Measurements from ENCODE around the gene REV3L. TPM values are rescaled to one million over a fixed set of nuclear protein-coding genes. Genes with fewer than 3 reads are reported as not detected.
"Not testable (repeated sequence)": the region's sequence is repeated elsewhere in the genome, so short reads cannot be mapped to it uniquely, and the experiment has no call there.

The REV3L gene
- total RNA-seq, 1 experiment from 2014 or later = 12.1 TPM

GRCh38 chr6:111379831-111380230, 103.2 kb downstream of the REV3L start:
- no peak for DNase-seq (ENCODE audit: low read depth)

GRCh38 chr6:111379302-111379701, 103.7 kb downstream of the REV3L start:
- DNase-seq (ENCODE audit: low read depth) = no peak

- DNase-seq (ENCODE audit: low read depth) = no peak
These were observed 105.4 kb downstream of the REV3L start for GRCh38 chr6:111377558-111378120.

GRCh38 chr6:111367393-111368088, 115.5 kb downstream of the REV3L start:
- DNase-seq (ENCODE audit: low read depth) = no peak

- DNase-seq (ENCODE audit: low read depth) = peak; percentile 28
These were observed 121.4 kb downstream of the REV3L start for GRCh38 chr6:111361648-111362047.

- no peak for DNase-seq (ENCODE audit: low read depth)
These were observed 124.6 kb downstream of the REV3L start for GRCh38 chr6:111358454-111358853.

- DNase-seq (ENCODE audit: low read depth) = no peak
These were observed 125.3 kb downstream of the REV3L start for GRCh38 chr6:111357705-111358104.

GRCh38 chr6:111356551-111356950, 126.5 kb downstream of the REV3L start:
- DNase-seq (ENCODE audit: low read depth) = no peak

GRCh38 chr6:111354758-111355555, 128.1 kb downstream of the REV3L start:
- no peak for DNase-seq (ENCODE audit: low read depth)

- no peak for DNase-seq (ENCODE audit: low read depth)
These were observed 129.0 kb downstream of the REV3L start for GRCh38 chr6:111353912-111354462.

GRCh38 chr6:111347589-111347988, 135.4 kb downstream of the REV3L start:
- DNase-seq (ENCODE audit: low read depth) = no peak

- DNase-seq (ENCODE audit: low read depth) = no peak
These were observed 140.1 kb downstream of the REV3L start for GRCh38 chr6:111342913-111343312.

GRCh38 chr6:111339294-111339693, 143.7 kb downstream of the REV3L start:
- DNase-seq (ENCODE audit: low read depth) = no peak

GRCh38 chr6:111338843-111339242, 144.2 kb downstream of the REV3L start:
- DNase-seq (ENCODE audit: low read depth) = no peak

GRCh38 chr6:111337829-111338236, 145.2 kb downstream of the REV3L start:
- DNase-seq (ENCODE audit: low read depth) = no peak

- no peak for DNase-seq (ENCODE audit: low read depth)
These were observed 153.0 kb downstream of the REV3L start for GRCh38 chr6:111329882-111330633.

- no peak for DNase-seq (ENCODE audit: low read depth)
These were observed 156.5 kb downstream of the REV3L start for GRCh38 chr6:111326563-111326962.

- DNase-seq (ENCODE audit: low read depth) = no peak
These were observed 160.9 kb downstream of the REV3L start for GRCh38 chr6:111322145-111322544.

- DNase-seq (ENCODE audit: low read depth) = not testable (repeated sequence)
These were observed 175.1 kb downstream of the REV3L start for GRCh38 chr6:111307950-111308349.

- no peak for DNase-seq (ENCODE audit: low read depth)
These were observed 175.7 kb downstream of the REV3L start for GRCh38 chr6:111307275-111307858.

GRCh38 chr6:111306104-111306888, 176.7 kb downstream of the REV3L start:
- no peak for DNase-seq (ENCODE audit: low read depth)

Measured in Daoy (cell line).